GM18907 (cell line): ENCODE measurements around the gene TMBIM1.

Experiments
- ATAC-seq: cut with Tn5 transposase; IDR thresholded peaks from one replicate; pipeline ENCODE4 v1.9.1; 2021; ENCODE audit warnings: mild to moderate bottlenecking, moderate library complexity; ENCODE audit not compliant: unreplicated experiment

Gene TMBIM1

GRCh38 chr2:218259099-218259961, 33.0 kb downstream of the TMBIM1 start:
- ATAC-seq: no peak

GRCh38 chr2:218257390-218257981, 34.8 kb downstream of the TMBIM1 start:
- ATAC-seq: peak; percentile 77

GRCh38 chr2:218256612-218257350, 35.5 kb downstream of the TMBIM1 start:
- no peak for ATAC-seq

- no peak for ATAC-seq
Observed at GRCh38 chr2:218255446-218255845, 36.9 kb downstream of the TMBIM1 start.

GRCh38 chr2:218253232-218253625, 39.1 kb downstream of the TMBIM1 start:
- no peak for ATAC-seq

- no peak for ATAC-seq
Observed at GRCh38 chr2:218252509-218253231, 39.6 kb downstream of the TMBIM1 start.

GRCh38 chr2:218249691-218250090, 42.6 kb downstream of the TMBIM1 start:
- ATAC-seq: no peak

GRCh38 chr2:218245214-218245613, 47.1 kb downstream of the TMBIM1 start:
- ATAC-seq: no peak

GRCh38 chr2:218244665-218245064, 47.6 kb downstream of the TMBIM1 start:
- ATAC-seq: no peak

- no peak for ATAC-seq
Observed at GRCh38 chr2:218244204-218244603, 48.1 kb downstream of the TMBIM1 start.

- no peak for ATAC-seq
Observed at GRCh38 chr2:218238887-218239286, 53.4 kb downstream of the TMBIM1 start.

- no peak for ATAC-seq
Observed at GRCh38 chr2:218236829-218237228, 55.5 kb downstream of the TMBIM1 start.

GRCh38 chr2:218235017-218235416, 57.3 kb downstream of the TMBIM1 start:
- ATAC-seq: no peak

GRCh38 chr2:218234521-218234920, 57.8 kb downstream of the TMBIM1 start:
- no peak for ATAC-seq

GRCh38 chr2:218233543-218233942, 58.8 kb downstream of the TMBIM1 start:
- ATAC-seq: no peak

- ATAC-seq: peak; percentile 69
Observed at GRCh38 chr2:218230882-218231281, 61.4 kb downstream of the TMBIM1 start.

- no peak for ATAC-seq
Observed at GRCh38 chr2:218229851-218230250, 62.5 kb downstream of the TMBIM1 start.

- peak; percentile 86 for ATAC-seq
Observed at GRCh38 chr2:218229239-218229638, 63.1 kb downstream of the TMBIM1 start.

- ATAC-seq: no peak
Observed at GRCh38 chr2:218228366-218229090, 63.8 kb downstream of the TMBIM1 start.

GRCh38 chr2:218226903-218227302, 65.4 kb downstream of the TMBIM1 start:
- ATAC-seq: no peak
